ENCODE data around the gene PNPO.

The PNPO gene

DNA sequence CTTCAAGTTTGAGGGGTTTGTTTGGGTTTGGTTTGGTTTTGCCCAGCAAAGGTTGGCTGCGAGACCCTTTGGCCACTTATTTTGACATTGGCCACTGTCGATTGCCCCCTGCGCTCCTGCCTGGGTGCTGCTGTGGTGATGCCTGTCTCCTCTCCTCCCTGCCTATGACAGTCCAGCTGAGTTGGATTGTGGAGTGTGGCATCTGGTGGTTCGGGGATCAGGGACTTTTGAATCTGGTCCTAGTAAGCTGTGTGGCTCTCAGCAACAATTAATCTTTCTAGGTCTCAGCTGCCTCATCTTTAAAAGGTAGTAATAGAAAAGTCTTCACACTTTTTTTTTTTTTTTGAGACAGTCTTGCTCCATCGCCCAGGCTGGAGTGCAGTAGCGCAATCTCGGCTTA is 56.7 kb downstream of the PNPO start:
- DNase-seq (ENCODE audit: low read depth in 2 of 2), result no peak
